ENCODE results near the gene ABCG1.

The ABCG1 gene

GRCh38 chr21:42218836-42219605 lies at the start of gene ABCG1:
ABCG1 (plus strand) TSS chr21:42219140; CDS start chr21:42219263, 123 bp downstream.
- Histone ChIP-seq H4K20me1 (ENCODE audit: insufficient read depth, low read length) (no peaks in the 10 kb centered on the region), H3K4me2 (ENCODE audit: low read length) (peak within 1 kb of the TSS; percentile 54), H3K27me3 (ENCODE audit: insufficient read depth, low read length) (no peaks in the 10 kb centered on the region), H3K36me3 (ENCODE audit: insufficient read depth, low read length) (peaks cover 8% of the 10 kb centered on the region; the same call in 1 of the 2 replicates), H3F3A (ENCODE audit: insufficient read depth, low read length) (no peaks in the 10 kb centered on the region), H3K9ac (ENCODE audit: low read length) (no peak within 1 kb of the TSS), H3K4me3 (ENCODE audit: low read depth, low read length, poor library complexity, severe bottlenecking) (peak within 1 kb of the TSS; percentile 39), H3K4me1 (ENCODE audit: insufficient read depth, low read length, severe bottlenecking) (peaks cover 45% of the 10 kb centered on the region), H3K9me3 (ENCODE audit: low read length) (peaks cover 13% of the 10 kb centered on the region; the same call in 1 of the 2 replicates), H3K9me2 (ENCODE audit: low read depth, low read length) (no peaks in the 10 kb centered on the region), H2AFZ (ENCODE audit: low read length) (no peak within 1 kb of the TSS), H3K79me2 (ENCODE audit: insufficient read depth, low read length) (no peaks in the 10 kb centered on the region), H3K27ac (ENCODE audit: low read depth, low read length, poor library complexity, severe bottlenecking) (peak within 1 kb of the TSS; percentile 54)
- TF ChIP-seq EZH2 (IDR thresholded peaks at IDR 0.05; ENCODE audit: borderline replicate concordance, low read length), result no peak
- no peak for TF ChIP-seq CTCF (IDR thresholded peaks at IDR 0.05; ENCODE audit: low read length)

GRCh38 chr21:42169758-42170157 lies 49.2 kb upstream of the ABCG1 start:
- H3K79me2 ChIP-seq (ENCODE audit: insufficient read depth, low read length), result peaks cover 6% of the 10 kb centered on the region; the same call in 1 of the 2 replicates
- no peaks in the 10 kb centered on the region for H4K20me1 ChIP-seq (ENCODE audit: insufficient read depth, low read length)
- H3K27ac ChIP-seq (ENCODE audit: low read depth, low read length, poor library complexity, severe bottlenecking), result peak overlapping the region; percentile 89
- H3K4me2 ChIP-seq (ENCODE audit: low read length), result no peak overlapping the region
- H3K9ac ChIP-seq (ENCODE audit: low read length), result peak overlapping the region; percentile 14; the same call in 1 of the 2 replicates
- H2AFZ ChIP-seq (ENCODE audit: low read length), result no peak overlapping the region
- H3K36me3 ChIP-seq (ENCODE audit: insufficient read depth, low read length), result peaks cover 16% of the 10 kb centered on the region
- TF ChIP-seq CTCF (IDR thresholded peaks at IDR 0.05; ENCODE audit: low read length) (no peak), EZH2 (IDR thresholded peaks at IDR 0.05; ENCODE audit: borderline replicate concordance, low read length) (no peak)
- peaks cover 87% of the 10 kb centered on the region for H3K4me1 ChIP-seq (ENCODE audit: insufficient read depth, low read length, severe bottlenecking)
- H3F3A ChIP-seq (ENCODE audit: insufficient read depth, low read length), result peaks cover 5% of the 10 kb centered on the region; the same call in 1 of the 2 replicates
- H3K4me3 ChIP-seq (ENCODE audit: low read depth, low read length, poor library complexity, severe bottlenecking), result no peak overlapping the region
- H3K9me2 ChIP-seq (ENCODE audit: low read depth, low read length), result no peaks in the 10 kb centered on the region
- no peaks in the 10 kb centered on the region for H3K9me3 ChIP-seq (ENCODE audit: low read length)
- H3K27me3 ChIP-seq (ENCODE audit: insufficient read depth, low read length), result no peaks in the 10 kb centered on the region

GRCh38 chr21:42171091-42172053 lies 47.6 kb upstream of the ABCG1 start:
- H3K9me2 ChIP-seq (ENCODE audit: low read depth, low read length), result no peaks in the 10 kb centered on the region
- no peak overlapping the region for H2AFZ ChIP-seq (ENCODE audit: low read length)
- peak overlapping the region; percentile 70 for H3K4me3 ChIP-seq (ENCODE audit: low read depth, low read length, poor library complexity, severe bottlenecking)
- peaks cover 6% of the 10 kb centered on the region; the same call in 1 of the 2 replicates for H3K79me2 ChIP-seq (ENCODE audit: insufficient read depth, low read length)
- H3K4me1 ChIP-seq (ENCODE audit: insufficient read depth, low read length, severe bottlenecking), result peaks cover 78% of the 10 kb centered on the region
- H3K4me2 ChIP-seq (ENCODE audit: low read length), result peak overlapping the region; percentile 92
- H4K20me1 ChIP-seq (ENCODE audit: insufficient read depth, low read length), result no peaks in the 10 kb centered on the region
- TF ChIP-seq EZH2 (IDR thresholded peaks at IDR 0.05; ENCODE audit: borderline replicate concordance, low read length) (no peak), CTCF (IDR thresholded peaks at IDR 0.05; ENCODE audit: low read length) (no peak)
- peaks cover 5% of the 10 kb centered on the region; the same call in 1 of the 2 replicates for H3F3A ChIP-seq (ENCODE audit: insufficient read depth, low read length)
- H3K36me3 ChIP-seq (ENCODE audit: insufficient read depth, low read length), result peaks cover 16% of the 10 kb centered on the region
- peak overlapping the region; percentile 45 for H3K9ac ChIP-seq (ENCODE audit: low read length)
- H3K9me3 ChIP-seq (ENCODE audit: low read length), result no peaks in the 10 kb centered on the region
- no peaks in the 10 kb centered on the region for H3K27me3 ChIP-seq (ENCODE audit: insufficient read depth, low read length)
- peak overlapping the region; percentile 89 for H3K27ac ChIP-seq (ENCODE audit: low read depth, low read length, poor library complexity, severe bottlenecking)

Data from OCI-LY1 (cell line).